LNCAP (cell line): ENCODE measurements around the gene EOLA1.
"Not testable (repeated sequence)": the region's sequence is repeated elsewhere in the genome, so short reads cannot be mapped to it uniquely, and the experiment has no call there.

Source experiments
- TF ChIP-seq, protein P1 (sequence below): fragments of 450-650 bp; IDR thresholded peaks from 2 replicates; pipeline ENCODE4 v1.5.1; 2017; ENCODE audit warnings: mild to moderate bottlenecking

Gene EOLA1

DNA sequence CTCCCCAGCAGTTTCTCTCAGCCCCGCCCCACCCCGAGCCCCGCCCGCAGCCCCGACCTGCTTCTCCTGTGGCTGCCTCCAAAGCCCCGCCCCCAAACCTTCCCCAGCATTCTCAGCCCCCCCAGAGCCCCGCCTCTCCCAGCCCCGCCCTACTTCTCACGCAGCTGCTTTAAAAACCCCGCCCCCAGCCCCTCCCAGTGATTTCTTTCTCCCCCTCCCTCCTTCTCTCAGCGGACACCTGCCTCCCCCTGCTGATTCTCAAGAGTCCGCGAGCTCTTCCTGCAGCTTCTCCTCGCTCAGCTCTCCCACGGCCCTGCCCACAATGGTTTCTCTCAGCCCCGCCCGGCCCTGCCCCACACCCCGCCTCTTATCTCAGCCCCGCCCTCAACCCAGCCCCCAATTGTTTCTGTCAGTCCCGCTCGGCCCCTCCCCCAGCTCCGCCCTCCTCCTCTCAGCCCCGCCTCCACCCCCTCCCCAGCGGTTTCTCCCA, 636 bp upstream of the EOLA1 start:
- TF ChIP-seq, protein P1, sequence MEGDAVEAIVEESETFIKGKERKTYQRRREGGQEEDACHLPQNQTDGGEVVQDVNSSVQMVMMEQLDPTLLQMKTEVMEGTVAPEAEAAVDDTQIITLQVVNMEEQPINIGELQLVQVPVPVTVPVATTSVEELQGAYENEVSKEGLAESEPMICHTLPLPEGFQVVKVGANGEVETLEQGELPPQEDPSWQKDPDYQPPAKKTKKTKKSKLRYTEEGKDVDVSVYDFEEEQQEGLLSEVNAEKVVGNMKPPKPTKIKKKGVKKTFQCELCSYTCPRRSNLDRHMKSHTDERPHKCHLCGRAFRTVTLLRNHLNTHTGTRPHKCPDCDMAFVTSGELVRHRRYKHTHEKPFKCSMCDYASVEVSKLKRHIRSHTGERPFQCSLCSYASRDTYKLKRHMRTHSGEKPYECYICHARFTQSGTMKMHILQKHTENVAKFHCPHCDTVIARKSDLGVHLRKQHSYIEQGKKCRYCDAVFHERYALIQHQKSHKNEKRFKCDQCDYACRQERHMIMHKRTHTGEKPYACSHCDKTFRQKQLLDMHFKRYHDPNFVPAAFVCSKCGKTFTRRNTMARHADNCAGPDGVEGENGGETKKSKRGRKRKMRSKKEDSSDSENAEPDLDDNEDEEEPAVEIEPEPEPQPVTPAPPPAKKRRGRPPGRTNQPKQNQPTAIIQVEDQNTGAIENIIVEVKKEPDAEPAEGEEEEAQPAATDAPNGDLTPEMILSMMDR, result no peak

DNA sequence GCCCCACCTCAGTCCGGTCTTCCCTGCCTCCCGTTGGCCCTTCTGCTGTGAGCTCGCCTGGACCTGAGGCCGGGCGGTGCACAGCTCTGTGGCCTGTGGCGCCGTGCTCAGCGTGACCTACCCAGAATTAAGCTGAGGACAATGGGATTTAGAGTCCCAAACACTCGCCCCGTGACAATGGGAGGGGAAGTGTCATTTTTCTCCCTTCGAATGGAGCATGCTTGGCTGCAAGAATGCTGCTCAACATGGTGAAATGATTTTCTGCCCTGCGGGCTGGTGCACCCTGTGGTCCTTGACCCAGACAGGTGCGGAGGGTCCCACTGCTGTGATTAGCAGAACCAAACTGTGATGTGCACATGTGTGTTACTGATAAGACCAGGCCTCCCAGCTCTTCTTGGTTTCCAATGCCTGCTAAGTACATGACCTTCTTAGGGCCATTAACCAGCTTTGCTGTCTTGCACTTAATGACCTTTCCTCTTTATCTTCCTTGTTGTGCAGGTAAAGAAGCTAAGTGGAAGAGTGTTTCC, 772 bp downstream of the EOLA1 start:
- TF ChIP-seq, protein P1, result no peak

DNA sequence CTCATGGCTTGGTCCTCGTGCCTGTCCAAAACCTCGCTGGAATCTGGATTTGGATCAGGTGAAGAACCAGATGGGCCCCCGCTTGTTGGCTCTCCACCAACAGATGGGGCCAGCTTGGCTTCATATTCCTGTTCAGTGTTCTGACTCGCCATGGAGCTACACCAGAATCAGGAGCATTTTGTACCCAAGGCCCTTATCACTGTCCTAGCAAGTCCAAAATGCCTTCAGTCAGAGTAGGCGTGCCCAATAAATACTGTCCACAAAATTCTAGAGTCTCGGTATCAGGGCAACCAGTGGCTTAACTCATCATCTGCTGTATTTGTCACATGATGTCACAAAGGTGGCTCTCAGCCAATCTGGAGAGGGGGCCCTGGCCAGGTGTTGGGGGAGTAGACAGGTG, 8.9 kb downstream of the EOLA1 start, which contains the start of gene HSFX3:
Gene HSFX3 (minus strand): TSS at position 224 of the 400 bp plus-strand sequence. CDS start 72 bp downstream, at position 152.
- TF ChIP-seq, protein P1, result not testable (repeated sequence)

DNA sequence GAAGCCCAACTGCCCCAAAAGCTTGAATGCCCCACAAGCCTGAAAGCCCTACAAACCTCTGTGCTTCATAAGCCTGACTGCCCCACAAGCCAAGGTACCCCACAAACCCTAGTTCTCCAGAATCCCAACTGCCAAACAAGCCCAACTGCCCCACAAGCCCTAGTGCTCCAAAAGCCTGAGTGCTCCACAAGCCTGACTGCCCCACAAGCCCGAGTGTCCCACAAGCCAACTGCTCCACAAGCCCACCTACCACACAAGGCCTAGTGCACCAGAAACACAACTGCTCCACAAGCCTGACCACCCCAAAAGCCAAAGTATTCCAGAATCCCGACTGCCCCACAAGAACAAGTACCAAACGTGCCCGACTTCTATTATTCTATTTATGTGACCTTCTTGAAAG, 22.5 kb downstream of the EOLA1 start:
- TF ChIP-seq, protein P1, result no peak

DNA sequence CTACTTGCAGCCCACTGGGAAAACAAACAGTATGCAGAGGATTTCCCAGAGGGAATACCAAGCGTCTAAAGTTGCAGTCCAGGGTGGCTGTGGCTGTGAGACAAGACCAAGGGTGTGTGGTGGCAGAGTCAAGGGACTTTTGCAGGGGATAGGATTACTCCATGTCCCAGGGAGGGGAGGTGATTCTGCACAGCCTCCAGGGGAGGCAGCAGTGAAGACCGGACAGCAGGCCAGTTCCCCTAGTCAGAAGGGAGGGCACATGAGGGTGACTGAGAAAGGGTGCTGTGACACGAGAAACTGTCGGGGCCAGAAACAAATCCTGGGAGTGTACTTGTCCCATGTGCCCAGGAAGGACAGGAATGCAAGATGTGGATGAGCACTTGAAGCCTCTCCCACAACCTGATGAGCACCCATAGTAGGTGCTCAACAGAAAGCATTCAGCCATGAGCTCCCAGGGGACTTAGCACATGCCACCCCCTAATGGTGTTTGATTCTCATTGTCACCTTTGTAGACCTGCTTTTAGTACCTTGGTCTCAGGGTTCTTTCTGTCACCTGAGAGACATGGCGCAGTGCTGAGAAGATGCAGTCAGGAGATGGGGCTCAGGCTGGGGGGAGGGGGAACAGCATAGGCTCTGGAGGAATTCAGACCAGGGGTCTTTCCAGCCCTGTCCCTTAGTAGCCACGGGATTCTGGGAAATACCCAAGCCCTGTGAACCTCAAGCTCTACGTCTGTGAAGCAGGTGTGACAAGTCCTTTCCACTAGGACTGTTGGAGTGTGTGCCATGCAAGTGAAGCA, 27.0 kb downstream of the EOLA1 start:
- TF ChIP-seq, protein P1, result no peak

DNA sequence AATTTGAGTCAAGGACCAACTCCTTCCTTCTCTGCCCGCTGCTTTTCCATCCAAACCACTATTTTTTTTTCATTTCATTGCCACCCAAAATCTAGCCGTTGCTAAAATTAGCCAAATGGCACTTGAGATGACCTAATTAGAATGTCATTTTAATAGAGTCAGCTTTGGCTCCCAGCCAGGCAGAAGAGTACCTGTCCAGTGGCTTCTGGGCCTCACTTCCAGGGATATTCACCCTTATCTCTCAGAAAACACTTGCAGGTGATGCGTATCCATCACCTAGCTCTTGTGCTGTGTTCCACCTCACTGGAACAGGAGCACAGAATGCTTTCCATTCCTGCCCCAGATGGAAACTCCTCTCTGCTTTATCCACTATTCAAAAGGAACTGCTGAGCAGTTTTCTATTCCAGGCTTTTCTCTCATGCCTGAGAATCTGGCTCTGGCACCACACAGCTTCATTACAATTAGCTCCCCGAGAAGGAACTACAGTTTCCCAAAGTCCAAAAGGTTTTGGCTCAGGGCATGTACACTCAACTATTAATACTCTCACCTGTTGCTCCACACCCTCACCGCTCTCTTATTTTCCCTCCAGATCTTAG, 28.0 kb downstream of the EOLA1 start:
- TF ChIP-seq, protein P1, result no peak

DNA sequence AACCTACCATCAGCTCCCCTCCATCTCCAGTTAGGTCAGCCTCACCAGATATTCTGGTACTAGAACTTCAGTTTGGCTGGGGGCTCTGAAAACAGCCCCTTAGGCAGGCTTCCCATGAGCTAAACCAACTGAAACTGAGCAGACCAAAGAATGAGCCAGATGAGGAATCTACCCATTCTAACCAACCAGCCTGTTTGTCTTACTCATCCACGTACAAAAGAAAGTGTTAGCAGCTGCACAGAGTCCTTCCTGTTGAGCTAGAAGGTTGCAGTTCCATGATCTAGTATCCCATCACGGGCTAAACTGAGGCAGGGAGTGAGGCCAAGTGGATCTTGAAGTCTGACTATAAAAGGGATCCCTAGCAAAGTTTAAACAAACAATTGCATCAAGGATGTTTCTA, 29.0 kb downstream of the EOLA1 start:
- TF ChIP-seq, protein P1, result no peak
